H7 (cell line): ENCODE measurements around the gene BTK. TPM values are rescaled to one million over a fixed set of nuclear protein-coding genes. Genes with fewer than 3 reads are reported as not detected.

Experiments
- DNase-seq: peaks from one replicate; pipeline ENCODE4 v3.0.0; 2012
- H3K27me3 ChIP-seq: 2 replicates; pipeline ENCODE4 v1.6.0; 2011; ENCODE audit warnings: mild to moderate bottlenecking, low read length; ENCODE audit not compliant: control insufficient read depth, insufficient read depth
- H3K36me3 ChIP-seq: replicated peaks from 2 replicates; pipeline ENCODE4 v1.5.1; 2011; ENCODE audit warnings: low read length; ENCODE audit not compliant: control insufficient read depth, insufficient read depth
- H3K4me3 ChIP-seq: 2 replicates; pipeline ENCODE4 v1.5.1; 2011; ENCODE audit warnings: low read depth, mild to moderate bottlenecking, control low read depth, low read length, moderate library complexity; ENCODE audit not compliant: insufficient read depth
- total RNA-seq: library from RNA; depleted of rRNA; stranded (reverse); fragments of >200 nt; shearing (Covaris generic); gene quantifications from 2 replicates; pipeline ENCODE4 v1.2.3, GENCODE V29; 2014

BTK gene
- total RNA-seq, 1 experiment from 2014 or later, result 0.07 TPM

- peaks cover 6% of the 10 kb centered on the region for H3K36me3 ChIP-seq
- H3K4me3 ChIP-seq, result peak within 1 kb of the TSS; percentile 72
- peak; percentile 82 for DNase-seq
- no peaks in the 10 kb centered on the region for H3K27me3 ChIP-seq
These were observed 21.9 kb upstream of the BTK start, which contains the start of the genes GLA and HNRNPH2 for GRCh38 chrX:101407748-101408531. TSS of gene GLA (minus strand) at chrX:101407925. CDS start at chrX:101407903, 22 bp downstream. TSS of gene HNRNPH2 (plus strand) at chrX:101408222. CDS start at chrX:101411989, 3,767 bp downstream.

DNA sequence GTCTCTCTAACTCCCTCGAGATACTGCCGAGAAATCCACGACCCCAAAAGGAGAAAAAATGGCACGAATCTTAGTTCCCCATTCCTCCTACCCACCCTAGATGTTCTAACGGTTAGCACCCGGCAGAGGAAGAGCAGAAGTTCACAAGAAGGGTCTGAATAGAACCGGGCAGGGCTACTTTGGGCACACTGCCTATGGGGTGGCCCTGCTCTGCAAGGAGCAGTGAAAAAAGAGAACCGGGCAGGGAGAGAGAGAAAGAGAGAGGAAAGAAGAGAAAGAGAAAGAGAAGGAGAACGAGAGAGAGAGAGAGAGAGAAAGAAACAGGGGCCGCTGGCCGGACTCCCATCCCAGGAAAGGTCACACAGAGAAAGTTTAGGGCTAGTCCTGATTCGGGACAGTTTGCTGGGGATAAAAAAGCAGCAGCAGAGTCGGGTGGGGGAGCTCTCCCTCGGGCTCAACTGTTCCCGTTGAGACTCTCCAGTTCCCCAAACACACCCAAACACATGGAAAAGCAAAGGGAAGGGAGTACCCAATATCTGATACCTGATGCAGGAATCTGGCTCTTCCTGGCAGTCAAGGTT, 21.3 kb upstream of the BTK start:
- peak overlapping the region; percentile 54 for H3K4me3 ChIP-seq
- peaks cover 4% of the 10 kb centered on the region for H3K36me3 ChIP-seq
- DNase-seq, result no peak
- no peaks in the 10 kb centered on the region for H3K27me3 ChIP-seq

DNA sequence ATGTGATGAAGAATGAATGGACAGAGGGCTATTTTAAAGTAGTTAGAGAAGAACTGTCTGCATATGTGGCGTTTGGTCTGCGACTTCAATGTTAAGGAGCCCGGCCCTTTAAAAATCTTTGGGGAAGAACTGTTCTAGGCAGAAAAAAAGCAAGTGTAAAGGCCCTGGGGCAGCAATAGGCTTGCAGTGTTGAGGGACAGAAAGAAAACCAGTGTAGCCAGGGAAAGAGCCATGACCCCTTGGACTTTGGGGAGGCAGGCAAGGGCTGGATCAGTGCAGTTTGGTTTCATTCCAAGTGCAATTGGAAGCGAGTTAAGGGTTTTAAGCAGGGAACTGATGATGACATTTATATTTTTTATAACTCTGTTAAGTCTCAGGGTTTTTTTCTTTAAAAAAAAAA, 13.8 kb upstream of the BTK start:
- Histone ChIP-seq H3K27me3 (no peaks in the 10 kb centered on the region), H3K4me3 (no peak overlapping the region), H3K36me3 (no peaks in the 10 kb centered on the region; the same call in none of the 2 replicates)
- DNase-seq, result no peak

GRCh38 chrX:101398694-101399093, 12.7 kb upstream of the BTK start:
- peaks cover 2% of the 10 kb centered on the region for H3K36me3 ChIP-seq
- no peaks in the 10 kb centered on the region for H3K27me3 ChIP-seq
- DNase-seq, result no peak

DNA sequence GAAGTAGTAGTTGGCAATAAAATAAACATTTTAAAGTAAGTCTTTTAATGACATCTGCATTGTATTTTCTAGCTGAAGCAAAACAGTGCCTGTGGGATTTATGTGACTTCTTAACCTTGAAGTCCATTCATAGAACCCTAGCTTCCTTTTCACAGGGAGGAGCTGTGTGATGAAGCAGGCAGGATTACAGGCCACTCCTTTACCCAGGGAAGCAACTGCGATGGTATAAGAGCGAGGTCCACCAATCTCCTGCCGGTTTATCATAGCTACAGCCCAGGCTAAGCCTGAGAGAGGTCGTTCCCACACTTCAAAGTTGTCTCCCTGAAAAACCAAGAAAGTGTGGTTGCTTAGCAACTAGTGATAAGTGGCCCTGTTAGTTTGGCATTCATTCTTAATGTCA, 11.8 kb upstream of the BTK start:
- H3K27me3 ChIP-seq, result no peaks in the 10 kb centered on the region
- H3K4me3 ChIP-seq, result no peak overlapping the region
- DNase-seq, result no peak
- peaks cover 2% of the 10 kb centered on the region for H3K36me3 ChIP-seq

More at GRCh38 chrX:101398694-101399093, 12.7 kb upstream of the BTK start:
- H3K4me3 ChIP-seq, result no peak overlapping the region

GRCh38 chrX:101395789-101396188, 9.8 kb upstream of the BTK start:
- peaks cover 9% of the 10 kb centered on the region for H3K36me3 ChIP-seq

DNA sequence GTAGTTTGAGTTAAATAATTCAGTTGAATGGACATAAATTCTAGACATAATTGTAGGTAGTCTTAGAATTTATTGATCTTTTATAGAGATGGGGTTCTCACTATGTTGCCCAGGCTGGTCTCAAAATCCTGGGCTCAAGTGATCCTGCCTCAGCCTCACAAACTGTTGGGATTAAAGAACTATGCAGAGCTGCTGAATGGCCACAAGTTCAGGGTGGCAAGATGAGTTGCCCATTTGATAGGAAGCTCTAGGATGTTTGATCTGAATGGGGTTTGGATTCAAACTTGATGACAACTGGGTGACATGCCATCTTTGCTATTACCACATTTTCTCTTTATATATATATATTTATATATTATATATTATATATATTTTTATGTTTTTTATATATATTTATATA, 8.4 kb upstream of the BTK start:
- no peak overlapping the region for H3K4me3 ChIP-seq
- no peaks in the 10 kb centered on the region for H3K27me3 ChIP-seq
- peaks cover 9% of the 10 kb centered on the region for H3K36me3 ChIP-seq
- no peak for DNase-seq

More at GRCh38 chrX:101395789-101396188, 9.8 kb upstream of the BTK start:
- DNase-seq, result no peak
- Histone ChIP-seq H3K27me3 (no peaks in the 10 kb centered on the region), H3K4me3 (no peak overlapping the region)

DNA sequence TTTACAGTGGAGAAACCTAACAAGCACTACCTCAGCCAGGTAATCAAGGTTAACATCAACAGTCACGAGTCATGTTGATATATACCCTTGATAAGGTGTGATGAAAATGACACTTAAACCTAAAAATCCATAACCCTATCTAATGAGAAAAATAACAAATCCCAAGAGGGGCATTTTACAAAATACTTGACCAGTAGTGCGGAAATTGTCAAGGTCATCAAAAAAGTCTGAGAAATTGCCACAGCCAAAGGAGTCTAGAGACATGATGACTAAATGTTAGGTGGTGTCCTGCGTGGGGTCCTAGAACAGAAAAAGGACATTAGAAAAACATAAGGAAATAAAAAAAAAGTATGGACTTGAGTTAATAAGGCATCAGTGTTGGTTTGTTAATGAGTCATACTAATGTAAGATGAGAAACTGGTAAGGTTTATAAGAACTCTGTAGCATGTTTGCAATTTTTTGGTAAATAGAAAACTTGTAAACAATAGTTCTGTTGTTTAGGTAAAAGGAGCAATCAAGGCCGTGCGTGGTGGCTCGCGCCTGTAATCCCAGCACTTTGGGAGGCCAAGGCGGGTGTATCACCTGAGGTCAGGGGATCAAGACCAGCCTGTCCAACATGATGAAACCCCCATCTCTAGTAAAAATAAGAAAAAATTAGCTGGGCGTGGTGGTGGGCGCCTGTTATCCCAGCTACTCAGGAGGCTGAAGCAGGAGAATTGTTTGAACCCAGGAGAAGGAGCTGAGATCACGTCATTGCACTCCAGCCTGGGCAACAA, 7.7 kb upstream of the BTK start:
- DNase-seq, result no peak
- Histone ChIP-seq H3K36me3 (peaks cover 9% of the 10 kb centered on the region), H3K27me3 (no peaks in the 10 kb centered on the region), H3K4me3 (no peak overlapping the region)

DNA sequence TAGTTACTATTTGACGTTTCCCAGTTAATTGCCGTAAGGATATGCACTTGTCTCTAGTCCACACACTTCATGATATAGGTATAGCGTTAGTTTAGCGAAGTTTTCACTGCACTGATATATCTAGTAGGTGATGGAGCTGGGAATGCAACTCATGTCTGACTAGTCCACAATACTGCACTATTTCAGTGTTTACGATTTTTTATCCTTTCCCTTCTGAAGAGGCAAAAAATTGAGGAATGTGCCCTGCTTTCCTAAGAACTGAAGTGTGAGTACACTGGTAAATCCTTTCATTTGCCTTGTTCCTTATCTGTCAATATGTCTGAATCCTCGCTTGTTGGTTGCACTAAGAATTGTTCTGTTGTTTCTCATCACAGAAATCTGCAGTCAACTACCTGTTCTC, 5.8 kb upstream of the BTK start:
- peaks cover 9% of the 10 kb centered on the region for H3K36me3 ChIP-seq
- H3K4me3 ChIP-seq, result peak overlapping the region; percentile 78
- DNase-seq, result no peak
- no peaks in the 10 kb centered on the region for H3K27me3 ChIP-seq

- Histone ChIP-seq H3K36me3 (peaks cover 9% of the 10 kb centered on the region), H3K4me3 (peak within 1 kb of the TSS; percentile 78), H3K27me3 (no peaks in the 10 kb centered on the region)
- DNase-seq, result peak; percentile 75
These were observed 4.9 kb upstream of the BTK start, which contains the start of gene RPL36A for GRCh38 chrX:101390664-101391525. TSS of gene RPL36A (plus strand) at chrX:101391011. CDS start at chrX:101391044, 33 bp downstream.

- no peak for DNase-seq
- no peak overlapping the region for H3K4me3 ChIP-seq
- no peaks in the 10 kb centered on the region for H3K27me3 ChIP-seq
- H3K36me3 ChIP-seq, result peaks cover 8% of the 10 kb centered on the region
These were observed 2.6 kb upstream of the BTK start for GRCh38 chrX:101388604-101389003.

GRCh38 chrX:101386542-101386885, 523 bp upstream of the BTK start:
- no peaks in the 10 kb centered on the region for H3K36me3 ChIP-seq
- H3K27me3 ChIP-seq, result no peaks in the 10 kb centered on the region
- no peak for DNase-seq
- H3K4me3 ChIP-seq, result no peak overlapping the region

- Histone ChIP-seq H3K36me3 (no peaks in the 10 kb centered on the region), H3K27me3 (no peaks in the 10 kb centered on the region), H3K4me3 (no peak overlapping the region)
- DNase-seq, result no peak
These were observed 836 bp downstream of the BTK start for GRCh38 chrX:101385026-101385684.
